ENCODE results near the gene MORN4. TPM values are rescaled to one million over a fixed set of nuclear protein-coding genes. Genes with fewer than 3 reads are reported as not detected.
"Not testable (repeated sequence)": the region's sequence is repeated elsewhere in the genome, so short reads cannot be mapped to it uniquely, and the experiment has no call there.

The MORN4 gene
- total RNA-seq, 2 experiments from 2014 or later, result 5.3 to 6.5 TPM

DNA sequence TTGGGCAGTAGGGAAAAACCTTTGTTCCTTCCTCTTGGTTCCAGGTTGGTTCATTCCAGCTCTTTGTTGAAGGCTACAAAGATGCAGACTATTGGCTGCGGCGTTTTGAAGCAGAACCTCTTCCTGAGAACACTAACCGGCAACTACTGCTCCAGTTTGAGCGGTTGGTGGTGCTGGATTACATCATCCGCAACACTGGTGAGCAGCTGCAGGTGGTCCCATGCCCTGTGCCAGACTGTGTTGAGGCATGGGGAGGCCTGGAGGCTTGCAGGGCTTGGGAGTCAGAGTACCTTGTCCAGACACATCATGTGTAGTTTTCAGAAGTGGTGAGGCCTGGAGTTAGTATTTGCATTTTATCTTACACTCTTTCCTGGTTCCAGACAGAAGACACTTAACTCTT, 23.5 kb upstream of the MORN4 start:
- Mint-ChIP-seq H3K27ac (no peak overlapping the region), H3K9me3 (no peaks in the 10 kb centered on the region), H3K4me3 (no peak overlapping the region), H3K27me3 (no peaks in the 10 kb centered on the region), H3K36me3 (peaks cover 21% of the 10 kb centered on the region), H3K4me1 (ENCODE audit: low read depth) (no peaks in the 10 kb centered on the region)
- POLR2A ChIA-PET, result no interaction called here
- intact Hi-C loops (cut with micrococcal nuclease), result no loop called here
- CTCF ChIA-PET, result interaction anchor here (0.9 kb wide), 1 partner anchor 75 kb away, joined by 3 read pairs; no protein-coding TSS in a partner anchor
- DNase-seq, result no peak

DNA sequence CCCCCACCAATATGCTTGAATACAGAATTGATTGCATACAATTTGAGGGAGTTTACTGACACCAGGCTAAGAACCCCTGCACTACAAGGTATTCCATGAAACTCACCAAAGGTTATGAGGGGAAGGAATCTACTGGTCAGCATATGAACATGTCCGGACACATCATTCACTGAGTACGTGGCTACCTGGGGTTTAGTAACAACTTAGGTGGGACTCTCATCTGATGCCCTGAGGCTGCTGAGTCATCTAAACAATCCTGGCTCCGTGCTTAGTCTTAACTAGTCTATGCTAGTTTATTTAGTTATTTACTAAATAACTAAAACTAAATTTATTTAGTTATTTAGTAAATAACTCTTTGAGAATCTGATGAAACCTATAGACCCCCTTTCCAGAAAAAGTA, 18.5 kb upstream of the MORN4 start:
- intact Hi-C loops (cut with micrococcal nuclease), result no loop called here
- Mint-ChIP-seq H3K27me3 (no peaks in the 10 kb centered on the region), H3K36me3 (peaks cover 17% of the 10 kb centered on the region), H3K27ac (no peak overlapping the region), H3K9me3 (no peaks in the 10 kb centered on the region), H3K4me1 (ENCODE audit: low read depth) (peaks cover 17% of the 10 kb centered on the region), H3K4me3 (no peak overlapping the region)
- ChIA-PET POLR2A (no interaction called here), CTCF (no interaction called here)
- DNase-seq, result no peak

DNA sequence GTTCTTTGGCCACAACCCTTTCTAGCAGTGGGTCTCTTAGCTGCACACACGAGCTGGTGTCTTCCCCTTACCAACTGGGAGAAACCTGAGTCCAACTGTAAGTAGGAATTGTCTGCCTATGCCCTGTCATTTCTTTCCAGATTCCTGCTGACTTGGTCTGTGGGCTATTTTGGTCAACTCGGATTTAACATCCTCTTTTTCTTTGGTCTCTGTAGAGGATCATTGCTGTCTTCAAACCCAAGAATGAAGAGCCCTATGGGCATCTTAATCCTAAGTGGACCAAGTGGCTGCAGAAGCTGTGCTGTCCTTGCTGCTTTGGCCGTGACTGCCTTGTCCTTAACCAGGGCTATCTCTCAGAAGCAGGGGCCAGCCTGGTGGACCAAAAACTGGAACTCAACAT, 17.4 kb upstream of the MORN4 start:
- H3K27ac Mint-ChIP-seq, result no peak overlapping the region
- intact Hi-C loops (cut with micrococcal nuclease), result no loop called here
- H3K27me3 Mint-ChIP-seq, result no peaks in the 10 kb centered on the region
- ChIA-PET POLR2A (no interaction called here), CTCF (no interaction called here)
- H3K4me3 Mint-ChIP-seq, result no peak overlapping the region
- H3K4me1 Mint-ChIP-seq (ENCODE audit: low read depth), result peaks cover 17% of the 10 kb centered on the region
- peaks cover 19% of the 10 kb centered on the region for H3K36me3 Mint-ChIP-seq
- no peaks in the 10 kb centered on the region for H3K9me3 Mint-ChIP-seq
- no peak for DNase-seq

DNA sequence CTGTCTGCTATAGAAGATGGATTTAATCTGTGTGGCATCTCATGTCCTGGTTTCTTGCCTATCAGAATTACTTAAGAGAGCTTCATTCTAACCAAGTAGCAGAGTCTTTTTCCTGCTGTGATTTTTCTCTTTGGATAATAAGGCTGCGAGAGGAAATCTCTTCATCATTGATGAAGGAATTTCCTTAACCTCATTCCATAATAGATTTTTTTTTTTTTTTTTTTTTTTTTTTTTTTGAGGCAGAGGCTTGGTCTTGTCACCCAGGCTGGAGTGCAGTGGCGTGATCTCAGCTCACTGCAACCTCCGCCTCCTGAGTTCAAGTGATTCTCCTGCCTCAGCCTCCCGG, 16.1 kb upstream of the MORN4 start:
- ChIA-PET POLR2A (interaction anchor here (1.2 kb wide), 1 partner anchor 9 kb away, joined by 9 read pairs; the partner anchor contains the start of gene PI4K2A), CTCF (interaction anchor here (1.1 to 1.3 kb wide), 2 partner anchors 28 to 77 kb away, joined by 3 to 5 read pairs; partner anchors contain the start of gene ANKRD2)
- intact Hi-C loops (cut with micrococcal nuclease), result loop anchor here (1.0 kb wide), 1 partner anchor 9 kb away; the partner anchor contains the start of gene PI4K2A

DNA sequence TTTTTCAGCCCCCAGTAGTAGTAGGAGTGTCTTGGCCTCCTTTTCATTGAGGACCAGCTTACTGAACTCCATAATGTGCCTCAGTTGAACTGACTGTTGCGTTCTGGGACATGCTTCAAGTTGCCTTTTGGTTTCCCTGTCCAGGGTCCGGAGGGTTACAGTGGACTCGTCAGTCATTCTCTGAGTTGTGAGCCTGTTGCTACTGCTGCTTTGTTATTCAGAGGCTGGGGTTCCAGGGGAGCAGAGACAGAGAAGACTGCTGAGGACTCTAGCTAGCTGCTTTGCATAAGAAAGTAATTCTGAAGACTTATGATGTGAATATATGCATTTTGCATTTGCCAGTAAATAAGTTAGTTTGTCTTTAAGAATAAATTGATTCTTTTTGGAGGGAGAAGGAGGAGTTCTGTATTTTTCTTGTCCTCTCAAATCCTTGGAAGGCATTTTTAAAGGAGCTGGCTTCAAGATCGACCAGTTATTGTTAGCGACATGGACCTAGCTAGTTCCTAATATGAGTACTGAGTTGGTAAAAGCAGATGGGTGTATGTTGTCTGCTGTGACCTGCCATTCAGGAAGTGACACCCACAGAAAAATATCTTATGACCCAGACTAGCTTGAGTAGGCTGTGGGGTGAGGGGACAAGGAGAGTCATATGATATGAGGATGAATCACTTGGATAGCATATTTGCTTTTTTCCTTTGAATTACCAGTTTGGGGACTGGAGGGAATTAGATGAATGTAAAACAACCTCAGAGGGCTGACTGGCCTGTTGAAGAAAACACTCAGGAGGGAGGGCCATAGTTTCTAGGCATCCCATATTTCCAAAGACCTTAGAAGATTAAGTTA, 15.5 kb upstream of the MORN4 start:
- no peaks in the 10 kb centered on the region for H3K9me3 Mint-ChIP-seq
- H3K4me1 Mint-ChIP-seq (ENCODE audit: low read depth), result peaks cover 17% of the 10 kb centered on the region
- peak; percentile 64 for DNase-seq
- ChIA-PET CTCF (interaction anchor here (0.7 to 1.3 kb wide), 3 partner anchors 28 to 143 kb away, joined by 3 to 5 read pairs (median 3); partner anchors contain the start of gene ANKRD2), POLR2A (interaction anchor here (1.2 kb wide), 1 partner anchor 8 kb away, joined by 9 read pairs; the partner anchor contains the start of gene PI4K2A)
- H3K27ac Mint-ChIP-seq, result peak overlapping the region; percentile 77
- peak overlapping the region; percentile 21 for H3K4me3 Mint-ChIP-seq
- intact Hi-C loops (cut with micrococcal nuclease), result loop anchor here (1.0 kb wide), 1 partner anchor 8 kb away; the partner anchor contains the start of gene PI4K2A
- H3K36me3 Mint-ChIP-seq, result peaks cover 20% of the 10 kb centered on the region
- no peaks in the 10 kb centered on the region for H3K27me3 Mint-ChIP-seq

More for the DNA sequence above, 16.1 kb upstream of the MORN4 start:
- Mint-ChIP-seq H3K36me3 (peaks cover 23% of the 10 kb centered on the region), H3K27ac (peak overlapping the region; percentile 77), H3K4me1 (ENCODE audit: low read depth) (peaks cover 17% of the 10 kb centered on the region), H3K4me3 (peak overlapping the region; percentile 21)
- DNase-seq, H3K27me3 Mint-ChIP-seq, H3K9me3 Mint-ChIP-seq: not testable (repeated sequence)

DNA sequence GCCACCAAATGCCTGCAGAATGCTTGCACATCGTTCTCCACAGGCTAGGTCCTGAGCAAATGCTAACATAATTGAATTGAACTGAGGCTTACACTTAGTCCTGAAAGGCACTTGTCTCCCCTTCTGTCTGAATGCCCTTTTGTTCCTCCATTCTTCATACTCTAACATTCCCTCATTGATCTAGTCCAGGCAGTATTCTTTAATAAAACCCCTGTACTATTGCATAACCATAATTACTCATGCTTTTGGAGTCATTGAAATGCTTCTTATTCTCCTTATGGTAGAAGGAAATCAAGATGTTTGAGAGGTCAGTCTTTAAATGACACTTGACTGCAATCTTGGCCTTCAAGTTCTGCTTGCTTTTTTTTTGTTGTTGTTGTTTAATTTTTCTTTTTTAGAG, 14.3 kb upstream of the MORN4 start:
- Mint-ChIP-seq H3K4me3 (no peak overlapping the region), H3K9me3 (no peaks in the 10 kb centered on the region), H3K27ac (no peak overlapping the region), H3K27me3 (no peaks in the 10 kb centered on the region), H3K4me1 (ENCODE audit: low read depth) (peaks cover 23% of the 10 kb centered on the region), H3K36me3 (peaks cover 14% of the 10 kb centered on the region)
- ChIA-PET POLR2A (no interaction called here), CTCF (no interaction called here)
- DNase-seq, result no peak
- intact Hi-C loops (cut with micrococcal nuclease), result no loop called here

DNA sequence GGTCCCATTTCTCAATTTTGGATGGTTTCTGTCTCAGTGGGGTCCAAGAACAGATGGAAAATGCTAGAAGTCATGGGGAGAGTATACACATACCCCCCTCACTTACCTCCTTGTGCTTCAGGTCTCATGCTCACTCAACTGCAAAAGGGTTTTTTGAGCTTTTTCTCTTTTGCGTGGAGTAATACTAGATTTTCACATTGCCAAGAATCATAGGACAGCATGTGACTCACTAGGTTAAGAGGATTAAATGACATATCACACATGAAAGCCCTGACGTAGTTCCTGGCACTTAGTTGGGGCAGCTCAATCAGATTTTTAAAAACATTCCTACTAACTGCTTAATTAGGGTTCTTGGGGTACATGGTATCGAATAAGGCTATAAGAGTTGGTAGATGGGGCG, 11.6 kb upstream of the MORN4 start:
- intact Hi-C loops (cut with micrococcal nuclease), result no loop called here
- H3K4me3 Mint-ChIP-seq, result no peak overlapping the region
- H3K36me3 Mint-ChIP-seq, result peaks cover 9% of the 10 kb centered on the region

DNA sequence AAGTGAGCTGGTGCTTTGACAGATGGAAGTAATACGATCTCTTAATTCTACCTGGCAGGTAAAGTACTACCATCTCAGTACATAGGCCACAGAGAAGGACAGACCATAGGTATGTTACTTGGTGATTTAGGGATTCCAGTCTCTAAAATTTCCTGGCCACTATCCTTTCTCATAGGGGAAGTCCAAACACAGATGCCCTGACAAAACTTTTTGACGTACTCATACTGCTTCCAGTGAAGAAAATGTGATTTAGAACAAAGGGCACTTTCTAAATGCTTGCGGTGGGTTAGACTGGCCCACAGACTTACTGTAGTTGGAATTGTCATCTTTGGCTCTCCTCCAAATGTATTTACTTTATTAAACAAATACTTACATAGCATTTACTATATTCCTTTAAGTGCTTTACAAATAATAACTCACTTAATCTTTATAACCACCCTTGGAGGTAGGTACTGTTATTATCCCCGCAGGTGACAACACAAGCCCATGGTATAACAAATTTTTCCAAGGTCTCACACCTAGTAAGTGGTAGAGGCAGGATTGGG, 10.2 kb upstream of the MORN4 start:
- peaks cover 9% of the 10 kb centered on the region for H3K36me3 Mint-ChIP-seq
- DNase-seq, result no peak
- H3K4me1 Mint-ChIP-seq (ENCODE audit: low read depth), result peaks cover 23% of the 10 kb centered on the region
- H3K9me3 Mint-ChIP-seq, result no peaks in the 10 kb centered on the region
- H3K27me3 Mint-ChIP-seq, result no peaks in the 10 kb centered on the region
- no peak overlapping the region for H3K4me3 Mint-ChIP-seq
- ChIA-PET POLR2A (no interaction called here), CTCF (no interaction called here)
- intact Hi-C loops (cut with micrococcal nuclease), result no loop called here
- no peak overlapping the region for H3K27ac Mint-ChIP-seq

More for the DNA sequence above, 11.6 kb upstream of the MORN4 start:
- no peaks in the 10 kb centered on the region for H3K27me3 Mint-ChIP-seq
- no peaks in the 10 kb centered on the region for H3K9me3 Mint-ChIP-seq
- H3K4me1 Mint-ChIP-seq (ENCODE audit: low read depth), result peaks cover 34% of the 10 kb centered on the region
- ChIA-PET POLR2A (no interaction called here), CTCF (interaction anchor here (1.0 kb wide), 1 partner anchor 32 kb away, joined by 3 read pairs; no protein-coding TSS in a partner anchor)
- H3K27ac Mint-ChIP-seq, result no peak overlapping the region
- no peak for DNase-seq

DNA sequence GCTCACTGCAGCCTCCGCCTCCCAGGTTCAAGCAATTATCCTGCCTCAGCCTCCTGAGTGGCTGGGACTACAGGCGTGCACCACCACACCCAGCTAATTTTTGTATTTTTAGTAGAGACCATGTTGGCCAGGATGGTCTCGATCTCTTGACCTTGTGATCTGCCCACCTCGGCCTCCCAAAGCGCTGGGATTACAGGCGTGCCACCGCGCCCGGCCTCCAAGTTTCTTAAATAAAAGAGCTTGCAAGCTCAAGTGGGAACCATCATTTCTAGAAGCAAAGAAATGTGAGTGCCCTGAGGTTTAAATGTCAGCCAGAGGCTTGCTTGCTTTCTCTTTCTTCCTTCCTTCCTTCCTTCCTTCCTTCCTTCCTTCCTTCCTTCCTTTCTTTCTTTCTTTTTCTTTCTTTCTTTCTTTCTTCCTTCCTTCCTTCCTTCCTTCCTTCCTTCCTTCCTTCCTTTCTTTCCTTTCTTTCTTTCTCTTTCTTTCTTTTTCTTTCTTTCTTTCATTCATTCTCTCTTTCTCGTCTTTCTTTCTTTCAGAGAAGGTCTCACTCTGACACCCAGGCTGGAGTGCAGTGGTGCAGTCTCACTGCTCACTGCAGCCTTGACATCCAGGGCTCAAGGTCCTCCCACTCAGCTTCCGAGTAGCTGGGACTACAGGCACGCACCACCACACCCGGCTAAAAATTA, 9.3 kb upstream of the MORN4 start:
- H3K27ac Mint-ChIP-seq; H3K36me3 Mint-ChIP-seq; H3K9me3 Mint-ChIP-seq; H3K27me3 Mint-ChIP-seq; intact Hi-C loops (cut with micrococcal nuclease); DNase-seq; POLR2A ChIA-PET: not testable (repeated sequence)
- Mint-ChIP-seq H3K4me1 (ENCODE audit: low read depth) (peaks cover 20% of the 10 kb centered on the region), H3K4me3 (peak overlapping the region; percentile 97)
- CTCF ChIA-PET, result interaction anchor here (0.7 kb wide), 1 partner anchor 59 kb away, joined by 3 read pairs; no protein-coding TSS in a partner anchor

DNA sequence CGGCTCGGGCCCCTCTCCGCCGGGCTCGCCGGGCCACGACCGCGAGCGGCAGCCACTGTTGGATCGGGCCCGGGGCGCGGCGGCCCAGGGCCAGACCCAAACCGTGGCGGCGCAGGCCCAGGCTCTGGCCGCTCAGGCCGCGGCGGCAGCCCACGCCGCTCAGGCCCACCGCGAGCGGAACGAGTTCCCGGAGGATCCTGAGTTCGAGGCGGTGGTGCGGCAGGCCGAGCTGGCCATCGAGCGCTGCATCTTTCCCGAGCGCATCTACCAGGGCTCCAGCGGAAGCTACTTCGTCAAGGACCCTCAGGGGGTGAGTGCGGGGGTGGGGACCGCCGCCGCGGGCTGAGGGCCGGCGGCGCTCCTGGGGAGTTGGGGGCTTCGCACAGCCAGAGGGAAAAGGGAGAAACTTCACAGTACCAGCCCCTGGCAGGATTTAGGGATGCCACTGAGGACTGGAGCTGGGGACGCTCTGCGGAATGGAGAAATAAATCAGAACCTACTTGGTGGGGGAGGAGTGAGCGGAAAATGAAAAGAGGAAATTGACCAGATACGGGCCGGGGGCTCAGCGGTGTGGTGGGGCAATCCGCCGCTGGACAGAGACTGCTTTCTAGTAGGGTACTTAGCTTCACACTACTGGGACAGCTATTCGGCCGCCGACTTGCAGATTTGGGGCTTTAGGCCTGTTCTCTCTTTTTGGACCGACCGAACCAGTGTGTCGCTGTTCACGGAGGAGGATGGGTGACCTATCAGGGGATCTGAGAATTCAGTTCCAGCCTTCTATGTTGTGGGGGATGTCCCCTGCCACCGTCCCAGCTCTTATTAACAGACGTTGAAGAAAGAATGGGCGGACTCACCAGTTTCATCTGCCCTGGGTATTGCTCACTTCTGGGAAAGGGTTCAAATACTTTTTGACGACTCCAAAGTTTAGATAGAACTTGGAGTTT, 7.8 kb upstream of the MORN4 start:
- Mint-ChIP-seq H3K36me3 (peaks cover 8% of the 10 kb centered on the region), H3K4me1 (ENCODE audit: low read depth) (peaks cover 17% of the 10 kb centered on the region)

More for the DNA sequence above, 7.8 kb upstream of the MORN4 start:
- ChIA-PET CTCF (interaction anchor here (0.7 to 1.9 kb wide), 3 partner anchors 60 to 1552 kb away, joined by 3 to 7 read pairs (median 4); partner anchors contain the start of gene ANKRD2), POLR2A (interaction anchor here (0.8 to 2.0 kb wide), 8 partner anchors 8 to 809 kb away, joined by 3 to 9 read pairs (median 3); partner anchors contain the start of genes AVPI1, LCOR and R3HCC1L)
- Mint-ChIP-seq H3K4me3 (peak overlapping the region; percentile 97), H3K9me3 (no peaks in the 10 kb centered on the region), H3K27ac (peak overlapping the region; percentile 79), H3K27me3 (no peaks in the 10 kb centered on the region)
- intact Hi-C loops (cut with micrococcal nuclease), result loop anchor here (1.0 to 2.0 kb wide), 5 partner anchors 8 to 213 kb away; partner anchors contain the start of genes ANKRD2, AVPI1, MMS19 and UBTD1
- peak; percentile 45 for DNase-seq

All from activated CD4-positive, alpha-beta memory T cell treated with anti-CD3 and anti-CD28 coated beads for 36 hours (primary cell).